Stimulated activated CD4-positive, alpha-beta T cell treated with anti-CD3 and anti-CD28 coated beads, TNF-alpha, amount 100 ng/mL, for 1 hour (primary cell): ENCODE results near the gene SLC22A17.

Source experiments
- DNase-seq, 3 donors: peaks; one replicate each; pipeline ENCODE4 v3.0.0-alpha.2; 2020; ENCODE audit warnings: low read depth in 3 of 3, low spot score in 1 of 3

Gene SLC22A17

DNA sequence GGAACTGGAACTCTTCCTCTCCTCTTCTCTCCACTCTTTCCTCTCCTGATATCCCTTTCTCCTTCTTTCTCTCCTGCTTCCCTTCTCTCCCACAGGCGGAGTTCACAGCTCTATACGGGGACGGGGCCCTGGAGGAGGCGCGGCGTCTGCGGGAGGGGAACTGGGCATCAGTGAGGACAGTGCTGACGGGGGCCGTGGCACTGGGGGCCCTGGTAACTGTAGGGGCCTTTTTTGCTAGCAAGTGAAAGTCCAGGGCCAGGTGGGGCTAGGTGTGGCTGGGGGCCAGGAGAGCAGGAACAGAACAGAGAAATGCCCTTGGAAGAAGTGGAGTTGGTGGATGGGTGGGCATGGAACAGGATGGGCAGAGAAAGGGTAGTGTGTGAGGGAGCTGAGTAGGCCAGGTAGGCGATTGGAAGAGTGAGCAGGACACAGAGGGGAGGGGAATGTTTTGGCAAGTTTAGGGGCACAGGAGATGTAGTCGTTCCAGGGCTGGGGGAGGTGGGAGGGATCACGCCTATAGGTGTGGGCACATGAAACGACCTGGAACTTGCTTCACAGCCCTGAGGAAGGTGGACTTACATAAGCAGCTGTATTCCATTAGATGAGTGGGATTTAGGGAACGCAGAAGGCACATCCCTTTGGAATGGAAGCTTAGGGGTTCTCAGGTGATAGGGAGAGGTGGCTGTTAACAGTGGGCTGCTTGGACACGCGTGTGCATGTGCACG lies 43.8 kb downstream of the SLC22A17 start:
- no peak for DNase-seq

DNA sequence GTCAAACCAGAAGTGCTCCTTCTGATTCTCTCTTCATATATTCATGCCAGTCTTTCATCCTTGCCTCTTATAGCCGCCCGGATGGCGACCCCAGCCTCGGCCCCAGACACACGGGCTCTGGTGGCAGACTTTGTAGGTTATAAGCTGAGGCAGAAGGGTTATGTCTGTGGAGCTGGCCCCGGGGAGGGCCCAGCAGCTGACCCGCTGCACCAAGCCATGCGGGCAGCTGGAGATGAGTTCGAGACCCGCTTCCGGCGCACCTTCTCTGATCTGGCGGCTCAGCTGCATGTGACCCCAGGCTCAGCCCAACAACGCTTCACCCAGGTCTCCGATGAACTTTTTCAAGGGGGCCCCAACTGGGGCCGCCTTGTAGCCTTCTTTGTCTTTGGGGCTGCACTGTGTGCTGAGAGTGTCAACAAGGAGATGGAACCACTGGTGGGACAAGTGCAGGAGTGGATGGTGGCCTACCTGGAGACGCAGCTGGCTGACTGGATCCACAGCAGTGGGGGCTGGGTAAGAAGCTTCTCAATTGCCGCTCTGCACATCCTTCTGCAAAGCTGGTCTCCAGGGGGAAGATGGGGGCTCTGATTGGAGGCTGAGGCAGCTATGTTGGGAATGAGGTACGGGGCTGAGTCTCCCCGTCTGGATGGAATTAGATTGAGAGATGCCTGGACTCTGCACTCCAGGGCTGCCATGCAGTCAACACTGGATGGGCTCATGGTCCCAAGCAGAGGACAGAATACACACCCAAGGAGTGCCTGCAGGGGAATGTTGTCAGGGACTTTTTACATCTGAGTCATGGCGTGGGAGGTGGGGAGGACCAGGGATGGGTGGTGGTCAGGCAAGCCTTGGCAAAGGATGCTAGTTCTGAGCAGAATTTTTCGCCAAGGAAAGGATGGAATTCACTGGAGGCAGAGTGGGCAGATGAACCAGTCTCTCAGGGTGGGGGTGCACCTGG lies 44.7 kb downstream of the SLC22A17 start:
- DNase-seq, result no peak

DNA sequence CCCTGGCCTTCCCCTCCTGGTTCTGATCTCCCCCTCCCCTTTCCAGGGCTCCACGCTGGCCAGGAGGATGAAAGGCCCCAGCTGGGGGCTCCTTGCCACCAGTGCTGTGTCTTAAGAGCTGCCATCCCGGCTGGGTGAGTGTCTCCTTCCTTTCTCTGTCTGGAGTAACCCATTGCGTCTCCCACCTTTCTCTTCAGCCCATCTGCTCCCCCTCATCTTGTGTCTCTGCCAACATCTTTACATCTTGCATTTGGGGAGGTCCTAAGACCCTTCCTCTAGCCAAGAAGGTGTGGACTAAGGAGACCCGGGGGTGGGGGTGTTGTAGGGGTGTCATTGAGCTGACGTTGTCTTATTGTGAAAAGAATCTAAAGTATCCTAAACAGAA lies 45.5 kb downstream of the SLC22A17 start:
- DNase-seq, result no peak

GRCh38 chr14:23306412-23307145 lies 46.1 kb downstream of the SLC22A17 start, which contains the start of gene BCL2L2:
BCL2L2 (plus strand) TSS chr14:23306833; CDS start chr14:23307768, 935 bp downstream.
- DNase-seq, result no peak

DNA sequence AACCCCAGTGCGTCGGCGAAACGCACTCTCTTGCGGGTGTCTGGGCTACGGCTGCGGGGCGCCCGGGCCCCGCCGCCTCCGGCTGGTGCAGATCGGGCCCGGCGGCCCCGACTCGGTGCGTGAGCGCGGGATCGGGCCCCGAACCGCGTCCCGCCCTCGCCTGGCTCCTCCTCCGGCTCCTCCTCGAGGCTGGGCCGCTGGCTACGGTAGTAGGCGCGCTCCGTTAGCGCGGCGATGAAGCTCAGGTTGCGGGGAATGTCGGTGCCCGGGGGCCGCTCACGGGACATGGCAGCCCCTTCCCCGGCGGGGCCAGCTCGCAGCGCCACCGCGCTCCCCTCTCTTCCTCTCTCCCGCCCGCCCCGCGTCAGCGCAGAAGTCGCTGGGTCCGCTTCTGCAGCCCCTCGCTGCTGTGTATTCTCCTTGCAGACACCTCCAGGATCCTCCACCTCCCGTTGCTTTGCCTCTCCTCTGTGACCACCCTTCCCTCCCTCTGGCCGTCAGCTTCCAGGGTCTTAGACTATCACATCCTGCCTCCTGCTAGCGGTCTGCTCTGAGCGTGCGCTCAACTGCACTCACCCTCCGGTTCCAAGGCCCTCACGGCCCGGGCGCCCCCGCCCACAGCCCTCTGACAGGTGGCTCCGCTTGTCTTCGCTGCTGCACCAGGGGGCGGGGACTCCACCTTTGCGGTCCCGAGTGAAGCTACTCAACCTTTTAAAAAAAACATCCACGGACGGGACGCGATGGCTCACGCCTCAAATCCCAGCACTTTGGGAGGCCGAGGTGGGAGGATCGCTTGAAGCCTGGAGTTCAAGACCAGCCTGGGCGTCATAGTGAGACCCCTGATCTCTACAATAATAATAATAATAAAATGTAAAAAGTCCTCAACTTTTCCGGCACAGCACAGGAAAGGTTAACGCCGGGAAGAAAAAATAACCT lies 50.1 kb downstream of the SLC22A17 start, which contains the start of gene PPP1R3E:
TSS of gene PPP1R3E (minus strand) at position 570 of the 936 bp plus-strand sequence. CDS start at position 287, 283 bp downstream.
- DNase-seq, result peak; percentile 67 to 77 (median 74)

DNA sequence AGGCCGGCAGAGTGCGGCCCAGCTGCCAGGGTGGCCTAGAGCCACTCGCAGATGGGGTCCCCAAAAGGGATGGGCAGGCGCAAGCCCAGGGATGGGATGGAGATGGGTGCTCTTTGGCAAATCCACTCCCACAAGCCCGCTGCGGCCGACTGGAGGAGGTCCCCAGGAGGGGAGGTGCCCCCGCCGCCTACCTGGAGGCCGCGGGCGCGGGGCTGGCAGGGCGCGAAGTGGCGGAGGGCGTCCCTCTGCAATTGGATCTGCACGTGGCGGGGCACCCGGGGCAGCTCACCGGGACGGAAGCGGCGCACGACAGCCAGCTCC lies 50.8 kb downstream of the SLC22A17 start:
- DNase-seq, result peak in 1 of 3 donors; percentile 18

DNA sequence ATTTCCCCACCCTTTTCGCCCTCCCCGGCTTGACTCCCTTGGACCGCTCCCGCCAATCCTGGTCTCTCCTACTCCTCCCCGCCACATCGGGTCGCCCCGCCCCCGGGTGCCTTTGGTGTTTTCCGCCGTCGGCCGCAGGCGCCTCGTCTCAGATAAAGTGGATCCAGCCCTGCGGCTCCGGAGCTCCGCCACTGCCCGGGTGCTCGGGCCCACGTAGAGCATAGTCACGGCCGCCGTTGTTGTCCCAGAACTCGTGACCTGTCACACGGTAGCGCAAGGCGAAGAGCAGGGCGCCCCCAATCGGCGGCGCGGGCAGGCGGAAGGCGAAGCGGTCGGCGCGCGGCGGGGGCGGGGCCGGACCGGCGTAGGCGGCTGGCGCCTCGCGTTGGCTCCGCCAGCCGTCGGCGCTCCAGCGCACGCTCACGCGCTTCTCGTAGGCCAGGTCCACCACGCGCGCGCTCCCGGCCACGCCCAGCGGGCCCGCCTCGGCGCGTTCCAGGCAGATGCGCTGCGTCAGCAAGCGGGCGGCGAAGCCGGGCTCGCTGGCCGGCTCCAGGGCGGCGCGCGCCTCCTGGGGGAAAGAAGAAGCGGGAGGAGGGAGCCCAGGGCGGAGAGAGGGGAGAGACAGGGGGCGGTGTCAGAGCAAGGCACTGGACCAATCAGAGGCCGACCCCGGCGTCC lies 51.3 kb downstream of the SLC22A17 start:
- DNase-seq, result peak; percentile 87 to 95 (median 93)

- DNase-seq, result no peak
Observed at GRCh38 chr14:23300687-23301223, 51.9 kb downstream of the SLC22A17 start.

DNA sequence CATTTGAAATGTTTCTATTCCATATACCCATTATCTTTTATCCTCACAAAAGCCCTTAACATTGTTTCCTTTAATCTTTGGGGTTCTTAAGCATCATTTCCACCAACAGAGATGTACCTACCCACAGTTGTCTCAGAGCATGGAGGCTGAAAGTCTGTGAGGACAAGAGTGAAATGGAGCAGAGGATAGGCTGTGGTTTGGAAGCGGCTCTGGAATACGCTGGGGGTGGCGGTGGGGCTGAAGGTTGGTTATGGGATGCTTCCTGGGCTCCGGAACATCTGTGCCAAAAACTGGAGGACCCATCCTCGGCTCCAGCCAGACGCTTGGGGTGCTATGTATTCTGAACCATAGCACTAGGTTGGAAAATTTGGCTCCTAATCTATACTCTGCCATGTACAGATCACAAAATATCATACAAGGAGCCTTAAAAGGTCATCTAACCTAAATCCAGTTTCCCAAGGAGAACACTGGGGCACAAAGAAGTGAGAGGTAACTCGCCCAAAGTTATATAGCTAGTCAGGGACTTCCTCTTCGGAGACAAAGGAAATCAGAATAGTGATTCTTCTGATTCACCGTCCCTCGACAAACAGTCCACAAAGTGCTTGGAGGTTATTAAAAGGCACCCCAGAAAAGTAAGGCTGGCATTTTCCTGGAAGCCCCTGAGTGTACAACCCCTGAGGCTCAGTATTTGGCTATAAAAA lies 52.6 kb downstream of the SLC22A17 start:
- DNase-seq, result no peak

- DNase-seq, result no peak
Observed at GRCh38 chr14:23299211-23299957, 53.3 kb downstream of the SLC22A17 start.

GRCh38 chr14:23297611-23298277 lies 54.9 kb downstream of the SLC22A17 start:
- no peak for DNase-seq

DNA sequence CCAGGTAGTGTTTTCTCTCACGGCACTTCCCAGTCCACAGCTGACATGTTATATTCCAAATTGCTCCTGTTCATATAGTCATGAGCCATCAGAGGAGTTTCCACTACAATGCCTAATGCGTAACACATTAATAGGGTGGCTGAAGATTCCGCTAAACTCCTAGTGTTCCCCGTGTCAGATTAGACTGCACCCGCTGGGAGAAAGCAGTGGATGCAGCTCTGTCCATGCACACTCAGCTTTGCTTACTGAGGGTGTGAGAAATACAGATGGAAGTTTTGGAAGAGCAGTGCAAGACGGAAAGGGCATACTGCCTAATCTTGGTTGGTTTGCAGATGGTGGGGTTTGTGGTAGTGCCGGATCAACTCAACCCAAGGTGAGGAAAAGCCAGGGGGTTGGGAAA lies 55.6 kb downstream of the SLC22A17 start:
- no peak for DNase-seq
